HL-60/S4 treated with retinoic acid at 250 ng/mL for 4 days and 3 days (cell line): ENCODE measurements around the gene TUBB4A.

Source experiments
- in situ Hi-C: fragments of 300-500 bp; cut with MboI; formaldehyde crosslinking; loops from 2 replicates; pipeline ENCODE4 v1.7.0; 2022; ENCODE audit warnings: low sequenced_read_pairs

TUBB4A gene

GRCh38 chr19:6475321-6476108 is 26.6 kb downstream of the TUBB4A start:
- in situ Hi-C loops = no loop called here

GRCh38 chr19:6473647-6474046 is 28.5 kb downstream of the TUBB4A start:
- in situ Hi-C loops = no loop called here

GRCh38 chr19:6472713-6473112 is 29.4 kb downstream of the TUBB4A start:
- in situ Hi-C loops = no loop called here

- in situ Hi-C loops = no loop called here
Measured at GRCh38 chr19:6471076-6471475, 31.0 kb downstream of the TUBB4A start.

- in situ Hi-C loops = no loop called here
Measured at GRCh38 chr19:6470173-6470572, 31.9 kb downstream of the TUBB4A start.

GRCh38 chr19:6467384-6467783 is 34.7 kb downstream of the TUBB4A start:
- in situ Hi-C loops = no loop called here

GRCh38 chr19:6466526-6467248 is 35.4 kb downstream of the TUBB4A start:
- in situ Hi-C loops = no loop called here

- in situ Hi-C loops = no loop called here
Measured at GRCh38 chr19:6465663-6466062, 36.4 kb downstream of the TUBB4A start.

GRCh38 chr19:6465006-6465405 is 37.1 kb downstream of the TUBB4A start:
- in situ Hi-C loops = no loop called here

GRCh38 chr19:6464070-6464873 is 37.8 kb downstream of the TUBB4A start, which contains the start of gene CRB3:
Gene CRB3 (plus strand): TSS chr19:6464271. CDS start chr19:6464702, 431 bp downstream.
- in situ Hi-C loops = no loop called here

GRCh38 chr19:6460099-6460884 is 41.8 kb downstream of the TUBB4A start:
- in situ Hi-C loops = no loop called here

GRCh38 chr19:6459262-6460098 is 42.6 kb downstream of the TUBB4A start, which contains the start of gene SLC25A23:
Gene SLC25A23 (minus strand): TSS chr19:6459792. CDS start chr19:6459628, 164 bp downstream.
- in situ Hi-C loops = no loop called here

- in situ Hi-C loops = no loop called here
Measured at GRCh38 chr19:6458695-6459261, 43.3 kb downstream of the TUBB4A start.

- in situ Hi-C loops = no loop called here
Measured at GRCh38 chr19:6457958-6458694, 44.0 kb downstream of the TUBB4A start.

- in situ Hi-C loops = no loop called here
Measured at GRCh38 chr19:6455924-6456323, 46.2 kb downstream of the TUBB4A start.

GRCh38 chr19:6453951-6454565 is 48.1 kb downstream of the TUBB4A start:
- in situ Hi-C loops = no loop called here

- in situ Hi-C loops = no loop called here
Measured at GRCh38 chr19:6452899-6453298, 49.2 kb downstream of the TUBB4A start.

GRCh38 chr19:6452223-6452614 is 49.9 kb downstream of the TUBB4A start:
- in situ Hi-C loops = no loop called here
